Measurements from ENCODE around the gene LDLRAD2. TPM values are rescaled to one million over a fixed set of nuclear protein-coding genes. Genes with fewer than 3 reads are reported as not detected.

The LDLRAD2 gene
- total and polyA plus RNA-seq, 9 of the 15 experiments (the other 6 are each of a cell fraction or from before 2014, with no cell fraction given), result 0.45 to 0.48 TPM; not detected in 7

GRCh38 chr1:21873761-21874160, 61.7 kb downstream of the LDLRAD2 start:
- no TSS peak for BruUV-seq (replicated peaks)
- intact Hi-C loops (cut with micrococcal nuclease), result no loop called here

More at GRCh38 chr1:21873761-21874160, 61.7 kb downstream of the LDLRAD2 start:
- ATAC-seq (no peak), DNase-seq (ENCODE audit: extremely low read depth in 1 of 4, low spot score in 3 of 4) (no peak), FAIRE-seq (no peak)
- Histone ChIP-seq H3K27ac (ENCODE audit: extremely low read depth, low read depth, low read length) (no peak overlapping the region), H3K27me3 (ENCODE audit: control insufficient read depth in 2 of 2, insufficient read depth in 2 of 2, low read length in 2 of 2) (no peaks in the 10 kb centered on the region), H3K4me3 (no peak overlapping the region), H4K20me1 (replicated peaks; ENCODE audit: control insufficient read depth, insufficient read depth, low read length) (no peaks in the 10 kb centered on the region), H3K79me2 (ENCODE audit: control insufficient read depth, insufficient read depth, low read length) (no peaks in the 10 kb centered on the region), H3K9me3 (replicated peaks; ENCODE audit: control insufficient read depth, insufficient read depth, low read depth, low read length) (no peaks in the 10 kb centered on the region), H3K9me1 (ENCODE audit: control insufficient read depth, insufficient read depth, low read length) (no peaks in the 10 kb centered on the region), H3K9ac (ENCODE audit: insufficient read depth in 1 of 2, low read depth in 2 of 2, low read length in 2 of 2) (peak overlapping the region in 1 of 2 experiments; percentile 36; a peak in 1 of 4 replicates), H2AFZ (ENCODE audit: low read depth, low read length) (no peak overlapping the region), H3K4me1 (replicated peaks in 1 of 2; ENCODE audit: control insufficient read depth in 2 of 2, insufficient read depth in 2 of 2, low read length in 2 of 2) (peaks cover 0 to 42% of the 10 kb centered on the region in 2 experiments; a peak in 2 of 5 replicates), H3K4me2 (ENCODE audit: insufficient read depth, low read length) (no peak overlapping the region), H3K36me3 (ENCODE audit: control insufficient read depth, insufficient read depth, low read length) (peaks cover 92% of the 10 kb centered on the region; the same call in 2 of the 3 replicates)
- no peak for TF ChIP-seq TEAD1 (CRISPR knock-in tag; IDR thresholded peaks at IDR 0.05)
- TF ChIP-seq GTF2A2 (tag; IDR thresholded peaks at IDR 0.05), result no peak
- no peak for TF ChIP-seq E2F1 (CRISPR knock-in tag; IDR thresholded peaks at IDR 0.05)
- TF ChIP-seq CEBPZ (IDR thresholded peaks at IDR 0.05; ENCODE audit: borderline replicate concordance, low read depth, low read length), result no peak
- 0 out of 2 replicates have a peak, but pooled peaks have one; percentile 50 for TF ChIP-seq ZNF740 (CRISPR knock-in tag; IDR thresholded peaks at IDR 0.05)
- TF ChIP-seq ZNF740 (tag; IDR thresholded peaks at IDR 0.05), result no peak
- TF ChIP-seq SMAD2 (IDR thresholded peaks at IDR 0.05; ENCODE audit: low read depth, low read length), result no peak
- TF ChIP-seq MTF1 (CRISPR knock-in tag; IDR thresholded peaks at IDR 0.05; ENCODE audit: borderline replicate concordance), result no peak
- no peak for TF ChIP-seq CREB3L1 (IDR thresholded peaks at IDR 0.05; ENCODE audit: borderline replicate concordance, low read depth)
- TF ChIP-seq CHCHD3 (CRISPR knock-in tag; IDR thresholded peaks at IDR 0.05), result no peak
- POLR2A ChIA-PET, result no interaction called here
- in situ Hi-C loops (cut with MboI), result no loop called here
- WGBS (ENCODE audit: insufficient coverage, low coverage, missing lambda C conversion rate), result 79% methylated on average over 8 of the region's 10 CpGs
- CTCF ChIA-PET (ENCODE audit: low intra/inter-chr PET ratio), result no interaction called here

All from K562 (cell line).